RPMI8226 (cell line): ENCODE results near the gene SLC30A7.
A peak's percentile ranks its signal among the peaks of the same experiment; 100 is the strongest.

ENCODE experiments used
- DNase-seq: peaks from one replicate; pipeline ENCODE4 v3.0.0-alpha.2; 2015

The SLC30A7 gene

DNA sequence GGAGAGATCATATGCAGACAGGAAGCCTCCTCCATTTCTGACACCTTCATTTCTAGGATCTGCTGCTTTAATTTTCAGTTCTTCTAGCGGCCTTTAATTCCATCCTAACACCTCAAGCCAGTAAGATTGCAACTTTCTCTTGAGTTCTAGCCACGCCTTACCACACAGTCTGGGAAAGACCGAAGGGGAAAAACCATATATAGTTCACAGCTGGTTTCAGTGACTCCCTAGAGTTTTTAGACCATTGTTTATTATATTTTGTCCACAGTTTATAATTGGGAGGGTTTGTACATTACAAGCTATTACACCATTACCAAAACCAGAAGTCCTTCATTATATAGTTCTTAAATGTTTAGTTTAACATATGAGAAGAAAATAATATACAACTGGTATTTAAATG lies 92.2 kb downstream of the SLC30A7 start:
- DNase-seq = no peak

DNA sequence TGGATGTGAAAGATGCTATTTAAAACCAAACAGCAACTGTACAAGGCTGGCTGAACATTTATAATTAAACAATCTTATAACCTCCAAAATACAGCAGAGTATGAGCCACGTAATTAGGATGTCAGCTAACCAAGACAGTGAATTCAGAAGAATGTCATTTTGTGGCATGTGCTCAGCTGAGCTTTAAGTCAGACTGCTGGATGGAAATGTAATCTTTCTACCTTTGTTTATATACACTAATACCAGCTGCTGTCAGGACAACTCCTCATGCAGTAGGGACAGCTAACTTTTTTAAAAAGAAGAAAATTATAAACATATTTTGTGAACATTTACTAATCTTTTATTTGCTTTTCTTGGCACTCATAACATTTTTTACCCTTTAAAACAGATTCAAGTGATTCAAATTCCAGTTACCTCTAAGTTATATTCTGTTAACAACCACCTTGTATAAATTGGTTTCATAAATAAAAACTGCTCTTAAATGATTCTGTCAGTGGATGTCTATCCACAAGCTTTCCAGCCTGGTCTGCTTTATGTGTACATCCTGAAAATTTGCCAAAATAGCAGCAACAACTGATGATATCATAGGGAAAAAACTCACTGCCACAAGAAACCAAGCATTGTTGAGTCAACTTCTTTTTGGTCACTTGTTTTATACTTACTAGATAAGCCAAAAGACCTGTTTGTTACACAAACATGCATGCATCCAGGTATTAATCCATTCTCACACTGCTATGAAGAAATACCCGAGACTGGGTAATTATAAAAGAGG lies 93.6 kb downstream of the SLC30A7 start:
- no peak for DNase-seq

DNA sequence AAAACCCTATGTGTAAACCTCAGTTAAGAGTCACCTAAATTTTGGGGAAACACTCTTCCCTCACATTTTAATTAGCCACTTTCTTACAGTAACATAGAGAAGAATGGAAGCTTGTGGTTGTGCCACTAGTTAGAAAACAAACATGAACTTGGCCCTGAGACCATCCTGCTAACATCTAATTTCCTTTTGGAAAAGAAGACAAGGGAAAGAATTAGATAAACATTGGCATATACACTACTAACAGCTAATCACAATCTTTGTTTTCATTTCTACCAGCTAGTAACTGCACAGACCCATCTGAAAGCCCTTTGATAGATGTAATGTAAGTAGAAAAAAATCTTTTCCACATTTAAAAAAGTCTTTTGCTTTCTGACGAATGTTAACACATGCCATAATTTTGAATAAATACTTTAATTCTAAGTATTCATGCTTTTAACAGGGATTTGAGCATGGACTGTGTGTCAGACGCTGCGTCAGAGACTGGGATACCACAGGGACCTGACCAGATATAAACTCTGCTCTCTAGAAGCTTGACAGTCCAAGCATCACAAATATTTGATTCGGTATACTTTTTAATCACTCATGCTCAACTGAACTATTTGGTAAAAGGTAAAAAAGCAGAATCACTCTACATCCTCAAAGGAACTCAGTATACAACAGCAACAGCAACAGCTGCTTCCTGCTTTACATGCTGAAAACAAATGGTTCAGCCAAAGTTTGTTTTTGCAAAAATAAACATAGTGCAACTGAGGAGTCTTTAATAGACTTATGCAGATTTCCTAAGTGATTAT lies 99.5 kb downstream of the SLC30A7 start:
- DNase-seq = no peak

DNA sequence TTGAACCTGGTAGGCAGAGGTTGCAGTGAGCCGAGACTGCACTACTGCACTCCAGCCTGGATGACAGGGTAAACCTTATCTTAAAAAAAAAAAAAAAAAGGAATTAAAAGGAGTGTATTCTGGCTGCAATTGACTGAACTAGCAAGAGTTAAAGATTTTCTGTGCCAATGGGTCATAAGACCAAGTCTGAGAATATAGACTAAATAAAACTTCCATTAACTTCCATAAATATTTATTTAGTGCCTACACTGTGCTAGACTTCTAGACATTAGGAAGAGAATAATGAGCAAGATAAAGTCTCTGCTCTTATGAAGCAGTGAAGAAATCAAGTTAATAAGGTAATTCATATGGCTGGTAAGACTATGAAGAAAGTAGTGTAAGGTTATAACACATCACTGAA lies 102.5 kb downstream of the SLC30A7 start:
- DNase-seq = no peak

DNA sequence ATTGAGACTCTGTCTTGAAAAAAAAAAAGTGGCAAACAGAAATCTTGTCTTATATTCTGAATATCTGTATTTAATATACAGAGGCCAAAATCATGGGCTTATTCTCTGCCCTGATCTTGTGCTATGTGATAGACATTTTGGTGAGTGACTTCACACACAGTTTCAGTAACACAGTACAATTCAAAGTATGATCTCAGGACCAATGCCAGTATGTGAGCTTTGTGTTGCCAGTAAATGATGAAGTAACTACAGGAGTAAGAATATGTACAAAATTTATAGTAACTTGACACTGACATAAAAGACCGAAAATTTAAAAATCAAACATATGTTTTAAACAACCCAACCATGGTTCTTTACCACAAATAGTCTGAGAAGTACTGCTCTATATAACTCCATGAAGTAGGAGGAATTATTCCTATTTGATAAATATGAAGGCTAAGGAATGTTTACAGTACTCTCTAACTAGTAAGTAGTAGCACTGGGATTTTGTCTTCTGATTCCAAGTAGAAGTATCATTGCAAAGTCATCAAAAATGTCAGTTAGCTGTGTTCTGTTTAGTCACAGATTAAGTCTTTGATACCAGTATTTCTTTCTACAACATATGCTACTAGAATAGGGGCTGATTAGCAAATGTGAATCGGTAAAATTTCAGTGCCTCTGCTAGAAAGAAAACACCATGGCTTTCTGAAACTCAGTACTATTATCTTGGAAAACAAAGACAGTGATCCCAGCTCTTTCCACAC lies 104.4 kb downstream of the SLC30A7 start:
- DNase-seq = no peak

DNA sequence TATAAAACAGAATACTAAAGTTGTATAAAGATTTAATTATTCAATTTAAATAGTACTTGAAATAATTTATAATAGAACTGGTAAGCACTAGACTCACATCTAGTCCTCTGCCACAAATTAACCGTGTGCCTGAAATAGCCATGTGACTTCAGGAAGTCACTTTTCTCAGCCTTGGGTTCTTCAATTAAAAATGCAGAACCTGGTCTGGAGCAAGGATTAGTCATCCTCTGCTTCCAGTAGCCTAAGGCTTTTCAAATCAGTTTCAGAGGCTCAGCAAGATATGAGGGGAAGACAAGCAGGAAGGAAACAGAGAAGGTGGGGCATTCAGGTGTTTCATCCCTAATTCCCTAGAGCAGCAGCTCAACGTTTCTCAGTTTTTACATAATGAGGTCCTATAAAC lies 106.7 kb downstream of the SLC30A7 start:
- DNase-seq = no peak

DNA sequence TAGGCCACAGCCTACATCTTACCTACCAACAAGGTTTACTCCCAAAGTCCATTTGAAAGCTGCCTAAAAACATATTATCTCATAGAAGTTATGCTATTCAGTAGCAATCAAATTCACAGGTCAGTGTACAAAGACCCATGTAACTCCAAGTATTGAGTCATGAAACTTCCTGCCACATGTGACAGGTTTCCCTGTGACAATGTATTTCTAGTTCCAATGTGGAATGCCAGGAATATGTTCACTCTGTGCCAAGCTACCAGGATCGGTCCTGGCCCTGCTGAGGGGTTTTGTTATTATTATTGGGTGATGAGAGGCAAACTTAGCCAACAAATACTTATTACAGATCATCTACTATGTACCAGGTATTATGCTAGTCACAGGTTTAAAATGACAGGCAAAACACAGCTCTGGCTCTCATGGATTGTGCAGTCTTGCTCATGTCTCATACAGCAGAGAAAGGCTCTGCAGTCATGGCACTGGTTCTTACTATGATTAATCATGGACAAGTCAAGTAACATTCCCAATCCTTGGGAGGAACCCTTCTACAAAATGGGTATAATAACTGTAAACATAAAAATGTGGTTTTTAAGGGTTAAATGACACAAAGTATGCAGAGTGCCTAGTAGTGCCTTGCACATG lies 107.2 kb downstream of the SLC30A7 start:
- no peak for DNase-seq

DNA sequence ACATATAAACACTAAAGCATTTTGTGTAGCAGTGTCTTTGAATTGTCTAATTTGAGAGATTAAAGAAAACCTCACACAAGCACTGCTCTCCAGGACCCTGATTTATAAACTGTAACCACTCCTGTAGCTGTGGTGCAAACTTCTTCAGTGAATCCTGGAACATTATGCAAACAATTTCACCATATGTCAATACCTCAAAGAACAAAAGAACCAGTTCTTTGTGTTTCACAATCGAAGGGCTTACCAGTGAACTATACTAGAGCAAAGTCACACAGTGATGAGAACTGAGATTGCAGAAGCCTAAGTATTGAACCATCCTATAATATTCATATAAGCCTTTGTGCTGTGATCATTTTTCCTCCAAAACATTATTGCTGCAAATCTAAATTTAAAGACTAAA lies 108.2 kb downstream of the SLC30A7 start:
- no peak for DNase-seq

DNA sequence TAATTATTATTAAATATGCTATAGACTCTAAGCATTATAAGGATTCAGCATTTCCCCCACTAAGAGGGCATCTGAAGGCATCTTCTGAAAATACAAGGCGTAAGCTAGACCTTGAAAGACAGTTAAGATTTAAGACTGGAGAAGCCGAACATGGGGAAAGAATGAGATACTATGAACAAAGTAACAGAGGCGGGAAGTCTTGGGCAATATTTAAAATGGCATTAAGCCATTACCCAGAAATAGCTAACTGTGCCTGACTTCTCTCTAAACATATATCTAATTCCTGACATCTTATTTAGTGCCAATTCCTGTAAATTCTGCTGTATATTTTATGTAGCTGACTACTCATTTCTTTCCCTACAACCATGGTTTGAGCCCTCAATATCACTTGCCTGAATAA lies 108.8 kb downstream of the SLC30A7 start:
- DNase-seq = no peak

DNA sequence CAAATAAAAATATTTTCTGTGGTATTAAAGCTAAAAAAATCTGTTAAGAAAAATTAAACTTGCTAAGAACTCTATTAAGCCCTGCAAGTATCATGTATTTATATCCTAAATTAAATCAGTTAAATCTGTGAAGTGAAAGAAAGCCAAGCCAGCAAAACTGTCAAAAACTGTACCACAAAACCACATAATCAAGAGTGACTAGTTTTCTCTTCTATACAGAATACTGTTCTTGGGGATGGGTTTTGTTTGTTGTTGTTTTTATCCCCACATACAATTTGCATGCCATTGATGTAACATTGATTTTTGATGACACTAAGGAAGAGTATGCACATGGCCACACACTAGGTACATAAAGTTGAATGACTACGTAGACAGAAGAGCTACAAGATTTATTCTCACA lies 109.3 kb downstream of the SLC30A7 start:
- DNase-seq = no peak

DNA sequence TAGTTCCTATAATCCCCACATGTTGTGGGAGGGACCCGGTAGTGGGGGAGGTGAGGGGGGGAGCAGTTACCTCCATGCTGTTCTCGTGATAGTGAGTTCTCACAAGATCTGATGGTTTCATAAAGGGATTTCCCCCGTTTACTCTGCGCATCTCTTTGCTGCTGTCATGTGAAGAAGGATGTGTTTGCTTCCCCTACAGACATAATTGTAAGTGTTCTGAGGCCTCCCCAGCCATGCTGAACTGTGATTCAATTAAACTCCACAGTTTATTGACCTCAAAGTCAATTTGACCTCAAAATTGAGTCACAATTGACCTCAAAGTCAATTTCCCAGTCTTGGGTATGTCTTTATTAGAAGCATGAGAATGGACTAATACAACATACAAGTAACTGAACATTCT lies 110.0 kb downstream of the SLC30A7 start:
- DNase-seq = no peak

DNA sequence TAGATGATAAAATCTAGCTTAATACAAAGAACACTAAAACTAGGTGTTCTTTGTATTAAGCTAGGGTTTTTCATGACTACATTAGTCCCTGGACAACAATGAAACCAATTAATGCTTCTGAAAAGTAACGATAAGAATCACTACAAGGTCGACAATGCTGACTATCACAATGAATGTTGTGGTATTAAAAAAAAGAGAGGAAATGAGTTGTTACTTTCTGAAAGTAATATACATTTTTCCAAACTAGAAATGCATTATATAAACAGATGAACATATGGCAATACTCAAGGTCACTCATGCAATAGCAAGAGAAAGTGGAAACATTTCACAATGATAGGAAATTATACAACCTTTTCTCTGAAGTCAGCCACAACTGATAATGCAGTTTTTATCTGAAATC lies 110.7 kb downstream of the SLC30A7 start:
- no peak for DNase-seq

DNA sequence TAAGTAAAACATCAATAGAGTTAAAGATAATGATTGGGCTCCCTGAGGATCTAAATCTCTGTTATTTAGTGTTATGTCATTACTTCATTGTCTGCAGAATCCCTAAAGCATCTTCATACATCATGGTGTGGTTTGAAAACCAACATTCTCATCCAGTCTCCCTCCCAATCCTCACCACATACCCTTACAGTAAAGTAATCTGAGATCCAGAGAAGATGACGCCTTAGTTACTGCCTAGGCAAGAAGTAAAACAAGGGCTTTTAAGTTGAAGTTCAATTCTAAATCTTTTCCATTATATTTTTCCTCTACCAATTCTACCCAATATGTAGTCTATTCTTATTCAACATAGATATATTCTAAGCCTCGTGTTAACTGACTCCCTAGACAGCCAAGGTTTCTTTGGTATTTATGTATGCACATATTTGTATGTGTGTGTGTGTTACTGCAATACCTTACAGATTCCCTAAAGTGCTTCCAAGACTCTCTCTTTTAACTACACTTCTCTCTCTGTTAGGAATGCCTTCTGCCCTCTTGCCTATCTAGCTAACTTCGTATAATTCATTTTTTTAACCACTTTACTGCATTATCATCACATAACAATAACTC lies 112.4 kb downstream of the SLC30A7 start:
- no peak for DNase-seq

DNA sequence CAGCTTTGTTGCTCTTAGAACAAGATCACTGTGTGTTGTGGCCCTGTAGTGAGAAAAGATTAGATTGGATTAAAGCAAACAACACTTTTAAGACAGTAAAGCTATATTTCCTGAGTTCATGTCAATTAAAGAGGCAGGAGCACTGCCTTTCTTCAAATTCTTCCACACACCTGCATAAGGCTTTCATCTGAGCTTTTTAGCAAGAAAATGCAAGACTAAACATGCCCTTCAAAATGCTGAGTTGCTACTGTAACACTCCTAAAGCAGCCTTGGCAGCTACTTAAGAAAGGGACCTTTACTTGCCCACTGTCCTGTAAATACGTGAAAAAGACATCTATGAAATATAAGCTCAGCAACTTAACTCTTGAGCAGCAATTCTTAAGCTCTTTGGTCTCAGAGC lies 117.9 kb downstream of the SLC30A7 start:
- DNase-seq = no peak

DNA sequence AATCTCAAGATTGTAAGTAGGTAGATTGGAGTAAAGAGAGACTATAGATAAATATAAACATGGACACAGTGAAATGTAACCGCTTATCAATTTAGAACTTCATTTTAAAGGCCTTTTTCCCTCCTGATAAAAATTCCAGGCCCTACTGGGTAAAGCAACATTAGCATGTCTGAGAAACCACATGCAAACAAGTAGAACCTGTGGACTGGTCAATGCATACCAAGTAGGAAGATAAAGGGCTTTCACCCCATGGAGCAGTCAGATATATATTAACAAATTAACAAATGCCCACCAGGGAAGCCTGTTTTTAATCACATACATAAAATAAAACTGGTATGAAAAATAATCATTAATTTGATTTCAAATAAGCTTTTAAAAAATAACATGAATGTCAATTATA lies 121.6 kb downstream of the SLC30A7 start:
- DNase-seq = no peak

DNA sequence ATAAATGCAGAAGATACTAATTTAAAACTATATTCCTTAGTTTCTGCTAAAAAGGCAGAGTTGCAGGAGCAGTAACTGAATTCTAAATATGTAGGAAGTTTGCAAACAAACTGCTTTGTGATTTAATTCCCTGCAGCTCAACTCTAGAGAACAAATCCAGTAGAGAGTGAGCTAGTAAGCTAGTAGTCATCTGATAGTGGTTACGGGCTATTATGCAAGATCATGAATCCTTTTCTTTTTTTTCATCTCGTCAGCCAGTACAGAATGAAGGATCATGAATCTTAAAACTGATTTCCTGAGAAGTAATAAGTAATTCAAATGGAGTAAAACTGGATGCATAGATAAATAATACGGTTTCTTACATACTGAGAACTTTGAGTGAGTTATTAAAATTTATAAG lies 126.4 kb downstream of the SLC30A7 start:
- DNase-seq = no peak

DNA sequence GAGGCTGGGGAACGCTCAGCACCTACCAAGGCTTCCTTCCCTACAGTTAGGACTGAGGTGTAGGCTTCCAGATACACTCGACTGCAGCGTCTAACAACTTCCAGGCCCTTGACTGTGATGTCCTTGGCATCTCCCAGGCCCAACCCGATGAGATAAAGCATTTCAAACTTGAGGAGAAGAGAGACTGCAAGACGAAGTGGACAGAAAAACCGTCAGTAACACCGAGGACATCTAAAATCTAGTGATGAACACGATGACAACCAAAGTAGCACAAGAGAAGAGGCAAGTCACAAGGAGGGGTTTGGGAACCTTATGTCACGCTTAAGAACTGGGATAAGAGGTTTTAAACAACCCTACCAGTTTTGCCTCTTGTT lies 129.4 kb downstream of the SLC30A7 start:
- peak; percentile 4 for DNase-seq

DNA sequence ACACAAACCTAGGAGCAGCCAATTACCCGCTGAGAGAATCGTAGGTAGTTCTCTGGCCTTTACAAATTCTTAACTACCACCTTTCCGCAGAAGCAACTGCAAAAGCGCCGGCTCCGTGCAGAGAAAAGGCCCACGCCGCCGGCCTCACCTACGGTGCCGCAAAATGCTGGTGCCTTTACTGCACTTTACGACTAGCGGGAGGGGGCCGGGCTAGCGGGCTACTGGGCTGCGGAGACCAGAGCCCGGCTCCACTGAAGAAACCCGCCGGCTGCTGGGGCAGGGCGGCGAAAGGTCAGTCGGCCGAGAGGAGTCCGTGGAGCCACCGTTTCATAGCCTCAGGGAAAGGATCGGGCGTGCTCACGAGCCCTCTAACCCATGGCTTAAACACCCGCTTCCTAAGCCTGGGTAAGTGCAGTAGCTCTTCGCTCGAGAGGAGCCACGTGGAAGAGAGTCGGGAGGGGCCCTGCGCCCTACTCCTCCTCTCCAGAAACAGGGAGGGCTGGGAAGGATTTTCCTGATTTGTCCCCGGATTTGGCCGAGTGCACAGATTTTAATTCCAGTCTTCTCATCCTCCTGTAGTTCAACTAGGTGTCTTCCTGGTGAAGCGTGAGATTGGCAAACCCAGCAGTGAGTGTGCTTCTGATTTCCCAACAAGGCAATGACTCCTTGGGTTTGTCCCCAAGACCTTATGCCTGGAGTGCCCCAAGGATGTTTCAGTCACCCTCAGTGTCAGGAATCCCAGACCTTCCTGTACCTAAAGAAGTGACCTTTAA lies 130.0 kb downstream of the SLC30A7 start, which contains the start of gene DPH5:
Gene DPH5, minus strand, starts transcription at position 128 of the 773 bp plus-strand sequence. CDS start 341 bp downstream, outside the sequence.
- peak; percentile 87 for DNase-seq

DNA sequence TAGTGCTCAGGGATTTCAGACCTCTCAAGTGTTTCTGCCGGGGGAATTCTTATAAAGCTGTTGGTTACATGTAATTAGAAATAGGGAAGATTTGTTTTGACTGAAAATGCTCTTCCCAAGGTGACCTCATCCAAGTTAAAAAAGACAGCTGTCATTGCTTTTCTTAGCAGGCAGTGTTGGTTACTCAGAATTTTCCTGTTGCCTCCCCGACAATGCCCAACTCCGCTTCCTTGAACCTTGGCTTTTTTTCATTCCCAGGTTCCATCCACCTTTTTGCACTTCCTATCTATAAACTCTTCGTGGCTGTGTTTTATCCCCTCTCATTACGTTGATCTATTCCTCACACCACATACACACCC lies 130.5 kb downstream of the SLC30A7 start:
- no peak for DNase-seq

DNA sequence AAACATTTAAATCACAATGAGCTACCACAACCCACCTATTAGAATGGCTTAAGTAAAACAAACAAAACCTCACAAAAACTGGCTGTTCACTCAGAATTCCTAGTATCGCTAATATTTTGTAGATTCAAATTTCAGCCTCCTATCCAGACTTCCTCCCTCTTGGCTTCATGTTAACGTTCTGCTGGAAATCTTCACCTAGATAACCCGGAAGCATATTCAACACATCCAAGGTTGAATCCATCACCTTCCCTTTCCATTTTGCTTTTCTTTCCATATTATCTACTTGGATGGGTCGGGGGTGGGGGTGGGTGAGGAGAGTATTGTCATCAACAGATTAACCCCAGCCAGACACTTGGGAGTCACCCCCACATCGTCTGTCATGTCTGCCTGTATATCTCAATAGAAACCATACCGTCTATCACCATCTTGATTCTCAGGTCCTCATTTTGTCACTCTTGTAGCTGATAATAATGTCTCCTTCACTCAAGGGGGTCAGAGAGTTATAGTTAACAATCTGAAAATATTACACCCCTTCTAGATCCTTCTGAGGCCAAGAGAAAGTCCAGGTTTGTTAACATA lies 131.4 kb downstream of the SLC30A7 start:
- no peak for DNase-seq

DNA sequence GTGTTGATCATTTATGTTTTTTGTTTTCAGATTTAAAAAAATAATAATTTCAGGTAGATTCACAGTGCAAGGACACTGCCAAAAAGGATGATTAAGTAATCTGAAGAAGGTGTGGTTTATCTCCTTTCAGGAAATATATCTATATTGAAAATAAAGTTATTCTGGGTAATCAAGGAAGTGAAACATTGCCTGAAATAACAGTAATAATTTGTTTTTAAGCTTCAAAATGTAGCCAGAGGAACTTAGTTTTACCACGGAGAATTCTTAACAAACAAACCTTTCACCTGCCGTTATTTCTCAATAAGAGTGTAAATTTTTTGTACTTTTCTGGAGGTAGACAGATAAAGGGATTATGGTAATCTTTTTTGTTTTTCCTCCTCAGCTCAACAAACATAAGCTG lies 132.6 kb downstream of the SLC30A7 start:
- DNase-seq = no peak

DNA sequence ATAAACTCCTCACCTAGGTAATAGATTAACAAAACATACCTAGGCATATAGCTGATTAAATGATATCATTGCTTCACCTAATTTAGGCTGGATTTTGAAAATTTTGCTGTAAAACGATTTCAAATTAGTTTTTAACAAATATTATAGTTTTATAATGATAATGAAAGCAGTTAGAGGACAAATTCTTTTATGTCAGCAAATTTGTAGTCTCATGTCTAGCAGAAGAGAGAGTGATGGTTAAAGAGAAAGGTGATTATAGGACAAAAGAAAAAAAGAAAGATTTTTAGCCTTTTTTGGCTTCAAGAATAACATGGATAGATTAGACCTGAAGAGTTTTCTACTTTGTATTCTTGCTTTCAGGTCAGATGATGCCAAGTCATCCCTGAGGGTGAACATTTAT lies 133.3 kb downstream of the SLC30A7 start:
- no peak for DNase-seq
